IMR-90 (cell line): ENCODE measurements around the gene THAP5. TPM values are rescaled to one million over a fixed set of nuclear protein-coding genes. Genes with fewer than 3 reads are reported as not detected.

ENCODE experiments used
- ATAC-seq: fragments of 200-7000 bp; cut with Tn5 transposase; 2 replicates; pipeline ENCODE4 v1.9.1; 2020; ENCODE audit warnings: low read depth, mild to moderate bottlenecking, moderate library complexity
- BruUV-seq: library from RNA; stranded (reverse); fragments of 400-500 nt; replicated peaks from 2 replicates; lab custom pipeline; 2021; lab: Mats Ljungman, UMichigan
- CTCF ChIA-PET: fragments of 300-600 bp; formaldehyde crosslinking; extraction: SDS; loops from one replicate; lab custom pipeline; 2021; ENCODE audit warnings: antibody characterized with exemption; lab: Yijun Ruan, JAX
- POLR2A ChIA-PET: fragments of 300-600 bp; sonication (Branson Sonifier 250); formaldehyde crosslinking; loops from one replicate; lab custom pipeline; 2022; ENCODE audit warnings: antibody characterized with exemption; ENCODE audit not compliant: unreplicated experiment; lab: Charles Lee
- DNase-seq: peaks from one replicate; pipeline ENCODE4 v3.0.0; 2013
- H2AFZ ChIP-seq: replicated peaks from 2 replicates; pipeline ENCODE3; 2013; ENCODE audit warnings: low read length, mild to moderate bottlenecking; ENCODE audit not compliant: poor library complexity
- H2AK5ac ChIP-seq: 2 replicates; pipeline ENCODE4 v1.6.1; 2013; ENCODE audit warnings: low read depth, low read length, inconsistent platforms
- H2AK9ac ChIP-seq: replicated peaks from 2 replicates; pipeline ENCODE3; 2013; ENCODE audit warnings: mild to moderate bottlenecking, low read depth, low read length, moderate library complexity; ENCODE audit not compliant: poor library complexity
- H2BK120ac ChIP-seq: 2 replicates; pipeline ENCODE4 v1.6.1; 2013; ENCODE audit warnings: low read depth, low read length, inconsistent platforms
- H2BK15ac ChIP-seq: 3 replicates; pipeline ENCODE4 v1.6.1; 2013; ENCODE audit warnings: low read depth, low read length, inconsistent platforms
- H2BK20ac ChIP-seq: 2 replicates; pipeline ENCODE4 v1.6.1; 2013; ENCODE audit warnings: low read depth, mild to moderate bottlenecking, inconsistent platforms, low read length, moderate library complexity
- H2BK5ac ChIP-seq: 2 replicates; pipeline ENCODE4 v1.6.1; 2013; ENCODE audit warnings: mild to moderate bottlenecking, low read depth, low read length, inconsistent platforms; ENCODE audit not compliant: poor library complexity, severe bottlenecking
- H3K14ac ChIP-seq: replicated peaks from 2 replicates; pipeline ENCODE4 v1.6.1; 2013; ENCODE audit warnings: low read depth, low read length, inconsistent platforms
- H3K18ac ChIP-seq: 2 replicates; pipeline ENCODE4 v1.6.1; 2013; ENCODE audit warnings: low read depth, low read length, control low read depth
- H3K23ac ChIP-seq: 2 replicates; pipeline ENCODE4 v1.6.1; 2013; ENCODE audit warnings: low read depth, low read length, inconsistent platforms
- H3K27ac ChIP-seq: 2 replicates; pipeline ENCODE4 v1.5.1; 2013; ENCODE audit warnings: mild to moderate bottlenecking, control low read depth, low read length; ENCODE audit not compliant: insufficient read depth
- H3K27me3 ChIP-seq: 2 replicates; pipeline ENCODE4 v1.6.1; 2013; ENCODE audit warnings: low read length; ENCODE audit not compliant: control insufficient read depth, insufficient read depth
- H3K36me3 ChIP-seq: 2 replicates; pipeline ENCODE4 v1.6.1; 2013; ENCODE audit warnings: low read length, mixed read lengths; ENCODE audit not compliant: control insufficient read depth, insufficient read depth
- H3K4ac ChIP-seq: 2 replicates; pipeline ENCODE4 v1.6.1; 2013; ENCODE audit warnings: low read depth, low read length, inconsistent platforms
- H3K4me1 ChIP-seq: 2 replicates; pipeline ENCODE4 v1.6.1; 2013; ENCODE audit warnings: low read length, mixed read lengths; ENCODE audit not compliant: control insufficient read depth, insufficient read depth
- H3K4me2 ChIP-seq: 2 replicates; pipeline ENCODE4 v1.6.1; 2013; ENCODE audit warnings: low read depth, mild to moderate bottlenecking, control low read depth, low read length, moderate library complexity
- H3K4me3 ChIP-seq: 2 replicates; pipeline ENCODE4 v1.5.1; 2013; ENCODE audit warnings: low read depth, mild to moderate bottlenecking, control low read depth, low read length, moderate library complexity; ENCODE audit not compliant: insufficient read depth
- H3K56ac ChIP-seq: 2 replicates; pipeline ENCODE4 v1.6.1; 2013; ENCODE audit warnings: low read length, inconsistent platforms; ENCODE audit not compliant: insufficient read depth; ENCODE audit errors: extremely low read depth
- H3K79me1 ChIP-seq, 2 experiments: 2 replicates each; pipeline ENCODE4 v1.6.1; 2013; ENCODE audit warnings: low read length in 2 of 2, inconsistent platforms in 1 of 2, low read depth in 1 of 2
- H3K9ac ChIP-seq: 2 replicates; pipeline ENCODE4 v1.6.1; 2013; ENCODE audit warnings: low read depth, low read length, control low read depth
- H3K9me1 ChIP-seq: 2 replicates; pipeline ENCODE4 v1.6.1; 2013; ENCODE audit warnings: low read length, inconsistent platforms; ENCODE audit not compliant: insufficient read depth
- H3K9me3 ChIP-seq: 2 replicates; pipeline ENCODE4 v1.6.1; 2013; ENCODE audit warnings: low read length; ENCODE audit not compliant: control insufficient read depth, insufficient read depth
- H4K20me1 ChIP-seq: 2 replicates; pipeline ENCODE4 v1.6.1; 2013; ENCODE audit warnings: low read length, inconsistent platforms; ENCODE audit not compliant: insufficient read depth
- H4K5ac ChIP-seq: 2 replicates; pipeline ENCODE4 v1.6.1; 2013; ENCODE audit warnings: mild to moderate bottlenecking, low read depth, low read length, control low read depth
- H4K8ac ChIP-seq, 2 experiments: 2 replicates each; pipeline ENCODE4 v1.6.1; 2013; ENCODE audit warnings: low read depth in 2 of 2, low read length in 2 of 2, control low read depth in 1 of 2, inconsistent platforms in 1 of 2
- H4K91ac ChIP-seq: 2 replicates; pipeline ENCODE4 v1.6.1; 2013; ENCODE audit warnings: low read depth, low read length, inconsistent platforms; ENCODE audit not compliant: insufficient read depth
- BHLHE40 ChIP-seq: fragments of 150-350 bp; IDR thresholded peaks from 2 replicates; pipeline ENCODE4 v1.6.1; 2016; ENCODE audit warnings: mild to moderate bottlenecking, low read depth, low read length
- MAFK ChIP-seq: IDR thresholded peaks from 2 replicates; pipeline ENCODE4 v1.6.1; 2012; ENCODE audit warnings: low read depth, low read length, improper control_type of control experiment
- MAZ ChIP-seq: IDR thresholded peaks from 2 replicates; pipeline ENCODE4 v1.6.1; 2012; ENCODE audit warnings: low read depth, mild to moderate bottlenecking, low read length, improper control_type of control experiment, moderate library complexity, borderline replicate concordance
- NFE2L2 ChIP-seq: fragments of 150-350 bp; IDR thresholded peaks from 2 replicates; pipeline ENCODE4 v1.6.1; 2016; ENCODE audit warnings: low read depth, mild to moderate bottlenecking, low read length
- POLR2A ChIP-seq: IDR thresholded peaks from 2 replicates; pipeline ENCODE4 v1.6.1; 2012; ENCODE audit warnings: mild to moderate bottlenecking, low read depth, low read length
- RAD21 ChIP-seq: IDR thresholded peaks from 2 replicates; pipeline ENCODE4 v1.6.1; 2012; ENCODE audit warnings: low read length, improper control_type of control experiment
- RCOR1 ChIP-seq: IDR thresholded peaks from 2 replicates; pipeline ENCODE4 v1.6.1; 2012; ENCODE audit warnings: mild to moderate bottlenecking, low read length, improper control_type of control experiment; ENCODE audit not compliant: insufficient replicate concordance
- RFX5 ChIP-seq: IDR thresholded peaks from 2 replicates; pipeline ENCODE4 v1.8.0; 2012; ENCODE audit warnings: low read depth, mild to moderate bottlenecking, low read length, moderate library complexity
- WGBS, 2 experiments: methylation state at CpG; one replicate each; pipeline versions ENCODE4 v1.1.5 to v1.1.7; 2013; ENCODE audit warnings: missing lambda C conversion rate in 2 of 2; ENCODE audit not compliant: insufficient read length in 1 of 2; ENCODE audit errors: extremely low coverage in 2 of 2; 5-methylcytosine and 5-hydroxymethylcytosine counted together
- dilution Hi-C: fragments of 300-500 bp; cut with HindIII; formaldehyde crosslinking; loops from one replicate; pipeline ENCODE4 v1.14.3; 2018; ENCODE audit warnings: low sequenced_read_pairs; ENCODE audit not compliant: unreplicated experiment
- in situ Hi-C: fragments of 300-500 bp; cut with MboI; formaldehyde crosslinking; loops from 3 replicates; pipeline ENCODE4 v1.14.3; 2019; ENCODE audit warnings: low sequenced_read_pairs, inconsistent platforms, mixed read lengths
- intact Hi-C: fragments of 100-400 bp; cut with micrococcal nuclease; formaldehyde crosslinking; loops from 2 replicates; pipeline ENCODE4 v1.10.0; 2022
- polyA plus RNA-seq, 3 experiments: library from polyadenylated mRNA; depleted of rRNA; stranded (reverse); fragments of >200 nt; gene quantifications; 2 replicates each; pipeline ENCODE4 v1.2.3, GENCODE V29; 2012; ENCODE audit warnings: low replicate concordance in 1 of 3
- total RNA-seq: library from RNA; depleted of rRNA; stranded (reverse); fragments of >200 nt; gene quantifications from 2 replicates; pipeline ENCODE4 v1.2.3, GENCODE V29; 2012
- TF ChIP-seq, protein P1 (sequence below): fragments of 150-350 bp; IDR thresholded peaks from 2 replicates; pipeline ENCODE4 v1.6.1; 2017; ENCODE audit warnings: mild to moderate bottlenecking, antibody characterized with exemption, low read length, low read depth

THAP5 gene
- total and polyA plus RNA-seq, 2 of the 4 experiments (the other 2 are of a cell fraction), result 6.7 to 23.7 TPM

DNA sequence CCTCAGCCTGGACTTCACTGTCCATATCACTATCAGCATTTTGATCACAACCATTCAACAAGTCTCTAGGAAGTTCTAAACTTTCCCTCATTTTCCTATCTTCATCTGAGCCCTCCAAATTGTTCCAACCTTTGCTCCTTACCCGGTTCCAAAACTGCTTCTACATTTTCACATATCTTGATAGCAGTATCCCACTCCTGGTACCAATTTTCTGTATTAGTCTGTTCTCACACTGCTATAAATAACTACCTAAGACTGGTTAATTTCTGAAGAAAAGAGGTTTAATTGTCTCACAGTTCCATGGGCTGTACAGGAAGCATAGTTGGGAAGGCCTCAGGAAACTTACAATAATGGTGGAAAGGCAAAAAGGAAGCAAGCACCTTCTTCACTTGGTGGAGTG lies 11.9 kb downstream of the THAP5 start:
- dilution Hi-C loops, result no loop called here
- WGBS, 2 experiments, result no CpG with 5 or more reads among the region's 1 CpG
- Histone ChIP-seq H3K4ac (no peak overlapping the region), H3K18ac (no peak overlapping the region), H2AK5ac (no peak overlapping the region), H3K56ac (no peak overlapping the region), H3K9me3 (peaks cover 10% of the 10 kb centered on the region), H3K27ac (no peak overlapping the region), H3K14ac (no peak overlapping the region), H2AFZ (no peak overlapping the region), H2BK15ac (no peak overlapping the region), H3K4me1 (no peaks in the 10 kb centered on the region), H3K36me3 (no peaks in the 10 kb centered on the region), H2BK5ac (no peak overlapping the region), H3K9me1 (no peaks in the 10 kb centered on the region), H3K23ac (no peak overlapping the region), H2BK120ac (no peak overlapping the region), H3K79me1 (peaks cover 6 to 13% of the 10 kb centered on the region in 2 experiments), H4K8ac (no peak overlapping the region), H3K9ac (no peak overlapping the region), H3K4me2 (no peak overlapping the region), H4K20me1 (no peaks in the 10 kb centered on the region), H3K4me3 (no peak overlapping the region), H3K27me3 (no peaks in the 10 kb centered on the region), H4K91ac (no peak overlapping the region), H4K5ac (no peak overlapping the region), H2BK20ac (no peak overlapping the region), H2AK9ac (no peak overlapping the region)
- ChIA-PET CTCF (no interaction called here), POLR2A (no interaction called here)
- no TSS peak for BruUV-seq
- TF ChIP-seq MAZ (no peak), MAFK (no peak), BHLHE40 (no peak), RFX5 (no peak), RAD21 (no peak), NFE2L2 (no peak), RCOR1 (no peak), POLR2A (no peak)
- TF ChIP-seq, protein P1, sequence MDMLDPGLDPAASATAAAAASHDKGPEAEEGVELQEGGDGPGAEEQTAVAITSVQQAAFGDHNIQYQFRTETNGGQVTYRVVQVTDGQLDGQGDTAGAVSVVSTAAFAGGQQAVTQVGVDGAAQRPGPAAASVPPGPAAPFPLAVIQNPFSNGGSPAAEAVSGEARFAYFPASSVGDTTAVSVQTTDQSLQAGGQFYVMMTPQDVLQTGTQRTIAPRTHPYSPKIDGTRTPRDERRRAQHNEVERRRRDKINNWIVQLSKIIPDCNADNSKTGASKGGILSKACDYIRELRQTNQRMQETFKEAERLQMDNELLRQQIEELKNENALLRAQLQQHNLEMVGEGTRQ, result no peak
- intact Hi-C loops, result no loop called here
- in situ Hi-C loops, result no loop called here
- ATAC-seq (no peak), DNase-seq (no peak)
